Heart left ventricle (tissue), 16 donors: ENCODE data around the gene PLG. TPM values are rescaled to one million over a fixed set of nuclear protein-coding genes. Genes with fewer than 3 reads are reported as not detected.
"Not testable (repeated sequence)": the region's sequence is repeated elsewhere in the genome, so short reads cannot be mapped to it uniquely, and the experiment has no call there.

Experiments
- ATAC-seq, 4 donors: fragments of 200-7000 bp; cut with Tn5 transposase; one replicate each; pipeline ENCODE4 v1.9.1; 2020 to 2022; ENCODE audit warnings: moderate library complexity in 4 of 4, mild to moderate bottlenecking in 3 of 4, moderate number of reproducible peaks in 1 of 4
- DNase-seq, 5 donors: peaks; one replicate each; pipeline ENCODE4 v3.0.0-alpha.2; 2020
- H3K27ac ChIP-seq, 12 donors: fragments of 200-600 bp; sonication (generic) in 4 of 12; one replicate each; pipeline versions ENCODE4 v1.5.0 to v1.8.0; 2016 to 2022; ENCODE audit warnings: mild to moderate bottlenecking in 2 of 12
- H3K27me3 ChIP-seq, 9 donors: fragments of 200-600 bp; sonication (generic) in 2 of 9; one replicate each; pipeline versions ENCODE4 v1.5.1 to v1.8.0; 2016 to 2022; ENCODE audit warnings: mild to moderate bottlenecking in 3 of 9
- H3K36me3 ChIP-seq, 9 donors: fragments of 200-600 bp; sonication (generic) in 2 of 9; one replicate each; pipeline versions ENCODE4 v1.5.0 to v1.8.0; 2018 to 2022; ENCODE audit warnings: mild to moderate bottlenecking in 2 of 9
- H3K4me1 ChIP-seq, 12 donors: fragments of 200-600 bp; sonication (generic) in 4 of 12; one replicate each; pipeline versions ENCODE4 v1.5.0 to v1.8.0; 2016 to 2022; ENCODE audit warnings: mild to moderate bottlenecking in 3 of 12
- H3K4me3 ChIP-seq, 12 donors: fragments of 200-600 bp; sonication (generic) in 4 of 12; one replicate each; pipeline versions ENCODE4 v1.5.0 to v1.8.0; 2017 to 2022; ENCODE audit warnings: mild to moderate bottlenecking in 9 of 12, moderate library complexity in 4 of 12
- H3K9me3 ChIP-seq, 12 donors: fragments of 200-600 bp; sonication (generic) in 4 of 12; one replicate each; pipeline versions ENCODE4 v1.5.0 to v1.8.0; 2016 to 2022; ENCODE audit warnings: mild to moderate bottlenecking in 1 of 12
- CTCF ChIP-seq, 12 donors: fragments of 200-600 bp; sonication (generic) in 4 of 12; IDR thresholded peaks; one replicate each; pipeline versions ENCODE4 v1.5.0 to v1.8.0; 2018 to 2022; ENCODE audit warnings: antibody characterized with exemption in 12 of 12, mild to moderate bottlenecking in 5 of 12
- POLR2A ChIP-seq, 2 donors: fragments of 450-650 bp; IDR thresholded peaks; one replicate each; pipeline ENCODE4 v1.6.1; 2017; ENCODE audit warnings: antibody characterized with exemption in 2 of 2, mild to moderate bottlenecking in 2 of 2, moderate library complexity in 2 of 2
- WGBS, 4 donors: extraction: QIAGEN DNeasy Blood & Tissue Kit in 2 of 4; methylation state at CpG; one replicate each; pipeline versions ENCODE4 v1.1.5 to v1.1.7; 2013 to 2018; 5-methylcytosine and 5-hydroxymethylcytosine counted together
- intact Hi-C, 10 donors: fragments of 100-400 bp; cut with DNase I; formaldehyde crosslinking; loops; one replicate each; pipeline versions ENCODE4 v1.11.1 to v1.14.2; 2022
- polyA plus RNA-seq, 2 donors: library from polyadenylated mRNA; stranded (reverse); fragments of 200-250 nt; gene quantifications; one replicate each; pipeline ENCODE4 v1.2.3, GENCODE V29; 2013
- total RNA-seq, 9 donors: library from RNA; depleted of rRNA in 2 of 9; stranded (reverse); fragments of >200 nt in 2 of 9; fragmentation: NEBNext Ultra II Directional in 3 of 9; extraction: Animal tissue kit (Norgen Biotek cat#: 25700) in 3 of 9; gene quantifications; one replicate each; pipeline versions ENCODE4 v1.1.0 to v1.2.4, GENCODE V29; 2016 to 2023
- donor health status: ischemic (EF 13 %, LVEDD 7.1; RV severe dilation, severe dysfunction).
- donor health status: healthy with polysubstance abuse.
- donor health status: DM: no; HTN: yes; CAD: no.
- donor health status: DM: no; HTN: no; CAD: no.
- donor health status: ischemic (EF 25% LVEDD 6.9; RV normal size, moderate dysfunction).
- donor health status: ischemic (EF 25% LVEDD 5.7; RV mildly dilated, moderate dysfunction).
- donor health status: healthy.
- donor health status: DM: yes; HTN: yes; CAD: no.
- donor health status: ischemic (EF 35%, LVEDD 5.7; RV mildly dilated, moderate dysfunction).
- donor health status: nonischemic (EF 11% LVEDD 7.7; RV severe dilation, severe dysfunction).
- donor health status: DM: yes; HTN: yes; CAD: no.
- donor health status: PGD.
- donor health status: ischemic (EF 29% LVEDD 5.4; RV normal size, mild dysfunction).
- donor health status: nonischemic (EF 23%, LVEDD 6.1; RV moderate dilation, normal function).

PLG gene
- total and polyA plus RNA-seq, 11 donors, result 0.03 to 0.44 TPM; not detected in 9

GRCh38 chr6:160799801-160800506, 97.9 kb downstream of the PLG start:
- peaks cover 0 to 17% (median 4%) of the 10 kb centered on the region in 12 donors for H3K9me3 ChIP-seq
- intact Hi-C loops, result no loop called here
- no peaks in the 10 kb centered on the region for H3K4me1 ChIP-seq
- H3K36me3 ChIP-seq, result no peaks in the 10 kb centered on the region
- TF ChIP-seq CTCF (IDR thresholded peaks at IDR 0.05) (no peak), POLR2A (IDR thresholded peaks at IDR 0.05) (no peak)
- ATAC-seq (no peak), DNase-seq (no peak)
- no peak overlapping the region for H3K4me3 ChIP-seq
- H3K27me3 ChIP-seq, result no peaks in the 10 kb centered on the region
- H3K27ac ChIP-seq, result no peak overlapping the region

- Histone ChIP-seq H3K9me3 (peaks cover 0 to 17% (median 4%) of the 10 kb centered on the region in 12 donors), H3K4me1 (no peaks in the 10 kb centered on the region), H3K27ac (no peak overlapping the region), H3K4me3 (no peak overlapping the region), H3K36me3 (no peaks in the 10 kb centered on the region), H3K27me3 (no peaks in the 10 kb centered on the region)
- ATAC-seq (no peak), DNase-seq (no peak)
- intact Hi-C loops, result no loop called here
- TF ChIP-seq POLR2A (IDR thresholded peaks at IDR 0.05), result no peak
- TF ChIP-seq CTCF (IDR thresholded peaks at IDR 0.05), result no peak
- 63 to 85% (median 73%) methylated on average over 1 of the region's 1 CpG for WGBS, 4 donors
Measured at GRCh38 chr6:160801418-160801817, 99.4 kb downstream of the PLG start.

DNA sequence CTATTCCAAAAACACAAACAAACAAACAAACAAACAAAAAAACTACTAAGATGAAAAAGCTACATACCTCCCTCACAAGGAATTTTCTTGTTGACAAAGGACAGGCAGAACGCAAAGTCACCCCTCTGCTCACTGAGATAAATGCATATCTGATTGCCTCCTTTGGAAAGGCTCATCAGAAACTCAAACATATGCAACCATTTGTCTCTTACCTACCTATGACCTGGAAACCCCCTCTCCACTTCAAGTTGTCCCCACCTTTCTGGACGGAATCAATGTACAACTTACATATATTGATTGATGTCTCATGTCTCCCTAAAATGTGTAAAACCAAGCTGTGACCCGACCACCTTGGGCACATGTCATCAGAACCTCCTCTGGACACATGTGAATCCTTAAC, 100.0 kb downstream of the PLG start:
- ATAC-seq, DNase-seq, H3K36me3 ChIP-seq, H3K4me3 ChIP-seq, intact Hi-C loops, H3K27ac ChIP-seq, H3K4me1 ChIP-seq, H3K27me3 ChIP-seq: not testable (repeated sequence)
- H3K9me3 ChIP-seq, result peaks cover 0 to 17% (median 4%) of the 10 kb centered on the region in 12 donors
- 64 to 78% (median 72%) methylated on average over 3 of the region's 3 CpGs for WGBS, 4 donors

Other genes with a start within 250 kb of the PLG start
- under 1 TPM in 1 of 9 donors, not detected in 8; 0.20 TPM for gene LPA, start 38.0 kb upstream of the PLG start, total RNA-seq
- gene LPA, start 38.0 kb upstream of the PLG start, polyA plus RNA-seq, result not detected